BJ (cell line): ENCODE measurements around the gene TRPM3. TPM values are rescaled to one million over a fixed set of nuclear protein-coding genes. Genes with fewer than 3 reads are reported as not detected.

ENCODE experiments used
- CTCF ChIA-PET: fragments of 350-600 bp; formaldehyde crosslinking; extraction: SDS; loops from one replicate; lab custom pipeline; 2021; ENCODE audit warnings: antibody characterized with exemption, inconsistent platforms; lab: Yijun Ruan, JAX
- POLR2A ChIA-PET: fragments of 300-600 bp; sonication (Branson Sonifier 250); formaldehyde crosslinking; extraction: SDS; loops from one replicate; lab custom pipeline; 2021; ENCODE audit warnings: antibody characterized with exemption; lab: Charles Lee
- DNase-seq: peaks from one replicate; pipeline ENCODE4 v3.0.0-alpha.2; 2011; ENCODE audit warnings: low read depth
- H3K27me3 ChIP-seq: 2 replicates; pipeline ENCODE4 v1.6.0; 2011; ENCODE audit warnings: low read length; ENCODE audit not compliant: control insufficient read depth, insufficient read depth
- H3K36me3 ChIP-seq: 2 replicates; pipeline ENCODE4 v1.5.1; 2011; ENCODE audit warnings: low read length; ENCODE audit not compliant: control insufficient read depth, insufficient read depth
- H3K4me3 ChIP-seq: 2 replicates; pipeline ENCODE4 v1.5.1; 2011; ENCODE audit warnings: low read depth, mild to moderate bottlenecking, control low read depth, low read length
- CTCF ChIP-seq: IDR thresholded peaks from 2 replicates; pipeline ENCODE4 v1.5.1; 2011; ENCODE audit warnings: low read depth, mild to moderate bottlenecking, control low read depth, inconsistent platforms, low read length, moderate library complexity; ENCODE audit not compliant: insufficient read depth
- polyA plus RNA-seq: library from polyadenylated mRNA; depleted of rRNA; stranded (reverse); fragments of >200 nt; gene quantifications from 2 replicates; pipeline ENCODE4 v1.2.3, GENCODE V29; 2011

Gene TRPM3
- polyA plus RNA-seq, 1 experiment = 0.07 TPM

DNA sequence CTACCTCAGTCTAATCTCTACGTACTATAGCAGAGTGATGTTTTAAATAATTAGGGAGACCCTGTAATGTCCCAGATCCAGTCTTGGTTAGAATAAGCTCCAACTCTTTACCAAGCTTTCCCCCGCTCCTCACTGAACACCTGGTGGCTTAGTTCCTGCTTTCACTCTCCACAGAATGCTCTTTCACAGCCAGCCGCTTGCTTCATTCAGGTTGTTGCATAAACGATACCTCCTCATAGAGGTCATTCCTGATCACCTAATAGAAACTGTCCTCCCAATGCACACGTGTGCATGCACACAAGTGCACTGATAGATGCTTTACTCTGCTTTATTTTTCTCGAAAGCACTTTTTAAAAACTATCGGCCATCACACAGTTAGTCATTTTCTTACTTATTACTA, 298.1 kb downstream of the TRPM3 start:
- POLR2A ChIA-PET = no interaction called here
- DNase-seq = no peak
- Histone ChIP-seq H3K36me3 (no peaks in the 10 kb centered on the region), H3K4me3 (no peak overlapping the region), H3K27me3 (no peaks in the 10 kb centered on the region)
- TF ChIP-seq CTCF = no peak
- CTCF ChIA-PET = interaction anchor here (1.3 kb wide), 1 partner anchor 27 kb away, joined by 3 read pairs; no protein-coding TSS in a partner anchor

DNA sequence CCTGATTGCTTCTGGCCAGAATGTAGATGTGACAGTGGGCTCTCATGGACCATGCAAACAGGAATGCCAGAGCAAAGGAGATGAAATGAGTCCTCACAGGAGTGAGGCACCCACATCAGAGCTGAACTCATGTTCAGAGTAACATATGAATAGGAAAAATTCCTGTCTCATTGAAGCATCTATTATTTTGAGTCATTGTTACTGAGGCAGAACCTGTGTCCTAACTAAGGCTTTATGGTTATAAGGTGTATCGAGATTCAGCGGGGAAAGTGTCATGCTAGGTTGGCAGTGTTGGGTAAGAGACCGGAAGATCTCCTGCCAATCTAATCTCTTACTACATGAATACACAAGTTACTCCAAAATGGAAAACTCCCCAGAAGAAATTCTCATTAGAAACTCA, 304.1 kb downstream of the TRPM3 start:
- TF ChIP-seq CTCF = no peak
- Histone ChIP-seq H3K36me3 (no peaks in the 10 kb centered on the region), H3K4me3 (no peak overlapping the region), H3K27me3 (no peaks in the 10 kb centered on the region)
- no peak for DNase-seq
- CTCF ChIA-PET = no interaction called here
- POLR2A ChIA-PET = no interaction called here

DNA sequence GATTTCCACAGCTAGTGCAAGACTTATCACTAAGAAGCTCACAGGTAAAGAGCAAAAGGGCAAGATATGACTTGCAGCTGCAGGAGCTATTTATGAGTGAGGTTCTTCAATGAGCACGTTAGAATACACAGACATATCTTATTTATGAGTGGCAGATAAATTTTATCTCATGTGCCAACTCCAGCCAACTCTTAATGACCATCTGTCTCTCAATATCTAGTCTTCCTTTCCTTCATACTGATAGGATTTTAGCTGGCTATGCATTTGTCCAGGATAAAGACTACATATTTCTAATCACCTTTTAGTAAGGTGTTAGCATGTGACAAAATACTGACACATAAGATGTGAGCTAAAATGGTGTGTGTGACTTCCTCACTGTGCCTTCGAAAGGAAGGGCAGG, 304.5 kb downstream of the TRPM3 start:
- Histone ChIP-seq H3K4me3 (no peak overlapping the region), H3K27me3 (no peaks in the 10 kb centered on the region), H3K36me3 (no peaks in the 10 kb centered on the region)
- ChIA-PET POLR2A (no interaction called here), CTCF (no interaction called here)
- no peak for TF ChIP-seq CTCF
- DNase-seq = no peak

DNA sequence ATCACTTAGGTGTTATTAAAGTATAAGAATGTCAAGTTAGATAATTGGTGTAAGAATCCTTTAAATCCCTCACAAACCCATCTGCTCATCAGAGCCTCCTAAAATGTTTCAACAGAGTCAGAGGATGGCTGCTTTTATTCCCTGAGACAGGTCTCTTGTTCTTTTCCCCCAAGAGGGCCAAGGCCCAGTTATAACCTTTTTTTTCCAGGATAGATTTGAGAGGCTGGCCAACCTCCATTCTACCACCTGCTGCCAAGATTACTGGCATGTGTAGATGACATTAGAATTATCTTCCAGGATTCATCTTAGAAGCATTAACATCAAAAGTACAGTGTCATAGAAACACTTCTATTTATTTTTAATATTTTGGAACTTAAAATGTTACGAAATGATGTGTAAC, 305.1 kb downstream of the TRPM3 start:
- DNase-seq = no peak
- POLR2A ChIA-PET = no interaction called here
- CTCF ChIA-PET = no interaction called here
- Histone ChIP-seq H3K36me3 (no peaks in the 10 kb centered on the region), H3K27me3 (no peaks in the 10 kb centered on the region), H3K4me3 (no peak overlapping the region)
- no peak for TF ChIP-seq CTCF

GRCh38 chr9:70814597-70814996, 306.8 kb downstream of the TRPM3 start:
- no peak for DNase-seq
- Histone ChIP-seq H3K4me3 (no peak overlapping the region), H3K36me3 (no peaks in the 10 kb centered on the region), H3K27me3 (no peaks in the 10 kb centered on the region)
- no peak for TF ChIP-seq CTCF
- CTCF ChIA-PET = no interaction called here
- POLR2A ChIA-PET = no interaction called here
